Measurements from ENCODE around the gene ACY1.

GRCh38 chr3:52017586-52017985 is 34.3 kb downstream of the ACY1 start:
- TF ChIP-seq, protein P1, sequence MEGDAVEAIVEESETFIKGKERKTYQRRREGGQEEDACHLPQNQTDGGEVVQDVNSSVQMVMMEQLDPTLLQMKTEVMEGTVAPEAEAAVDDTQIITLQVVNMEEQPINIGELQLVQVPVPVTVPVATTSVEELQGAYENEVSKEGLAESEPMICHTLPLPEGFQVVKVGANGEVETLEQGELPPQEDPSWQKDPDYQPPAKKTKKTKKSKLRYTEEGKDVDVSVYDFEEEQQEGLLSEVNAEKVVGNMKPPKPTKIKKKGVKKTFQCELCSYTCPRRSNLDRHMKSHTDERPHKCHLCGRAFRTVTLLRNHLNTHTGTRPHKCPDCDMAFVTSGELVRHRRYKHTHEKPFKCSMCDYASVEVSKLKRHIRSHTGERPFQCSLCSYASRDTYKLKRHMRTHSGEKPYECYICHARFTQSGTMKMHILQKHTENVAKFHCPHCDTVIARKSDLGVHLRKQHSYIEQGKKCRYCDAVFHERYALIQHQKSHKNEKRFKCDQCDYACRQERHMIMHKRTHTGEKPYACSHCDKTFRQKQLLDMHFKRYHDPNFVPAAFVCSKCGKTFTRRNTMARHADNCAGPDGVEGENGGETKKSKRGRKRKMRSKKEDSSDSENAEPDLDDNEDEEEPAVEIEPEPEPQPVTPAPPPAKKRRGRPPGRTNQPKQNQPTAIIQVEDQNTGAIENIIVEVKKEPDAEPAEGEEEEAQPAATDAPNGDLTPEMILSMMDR (IDR thresholded peaks at IDR 0.05), result no peak
- no peak for TF ChIP-seq POLR2A (IDR thresholded peaks at IDR 0.05)

Data from right lobe of liver (tissue), 4 donors.